ENCODE data around the gene NR0B2.
A peak's percentile ranks its signal among the peaks of the same experiment; 100 is the strongest.

NR0B2 gene

GRCh38 chr1:26946270-26946669 lies 32.5 kb upstream of the NR0B2 start:
- no peak for TF ChIP-seq ZFX (IDR thresholded peaks at IDR 0.05; ENCODE audit: borderline replicate concordance)
- TF ChIP-seq CTCF (IDR thresholded peaks at IDR 0.05): no peak
- peak overlapping the region; percentile 33 for H3K27ac ChIP-seq

GRCh38 chr1:26945728-26946127 lies 32.0 kb upstream of the NR0B2 start:
- TF ChIP-seq CTCF (IDR thresholded peaks at IDR 0.05) (no peak), ZFX (IDR thresholded peaks at IDR 0.05; ENCODE audit: borderline replicate concordance) (no peak)
- H3K27ac ChIP-seq: no peak overlapping the region

- TF ChIP-seq ZFX (IDR thresholded peaks at IDR 0.05; ENCODE audit: borderline replicate concordance) (no peak), CTCF (IDR thresholded peaks at IDR 0.05) (no peak)
- H3K27ac ChIP-seq: no peak overlapping the region
Measured at GRCh38 chr1:26945138-26945537, 31.4 kb upstream of the NR0B2 start.

GRCh38 chr1:26942656-26943055 lies 28.9 kb upstream of the NR0B2 start:
- no peak overlapping the region for H3K27ac ChIP-seq
- TF ChIP-seq CTCF (IDR thresholded peaks at IDR 0.05): no peak
- no peak for TF ChIP-seq ZFX (IDR thresholded peaks at IDR 0.05; ENCODE audit: borderline replicate concordance)

GRCh38 chr1:26941311-26941710 lies 27.5 kb upstream of the NR0B2 start:
- H3K27ac ChIP-seq: no peak overlapping the region
- no peak for TF ChIP-seq ZFX (IDR thresholded peaks at IDR 0.05; ENCODE audit: borderline replicate concordance)
- no peak for TF ChIP-seq CTCF (IDR thresholded peaks at IDR 0.05)

GRCh38 chr1:26938659-26939025 lies 24.9 kb upstream of the NR0B2 start:
- TF ChIP-seq CTCF (IDR thresholded peaks at IDR 0.05) (no peak), ZFX (IDR thresholded peaks at IDR 0.05; ENCODE audit: borderline replicate concordance) (no peak)
- H3K27ac ChIP-seq: no peak overlapping the region

GRCh38 chr1:26938004-26938658 lies 24.4 kb upstream of the NR0B2 start:
- no peak overlapping the region for H3K27ac ChIP-seq
- TF ChIP-seq ZFX (IDR thresholded peaks at IDR 0.05; ENCODE audit: borderline replicate concordance) (no peak), CTCF (IDR thresholded peaks at IDR 0.05) (no peak)
